Ishikawa (cell line): ENCODE results near the gene CHURC1.

Experiments used
- CEBPB ChIP-seq: IDR thresholded peaks from 2 replicates; pipeline ENCODE4 v1.6.1; 2012
- EP300 ChIP-seq: IDR thresholded peaks from 2 replicates; pipeline ENCODE4 v1.6.1; 2012; ENCODE audit warnings: borderline replicate concordance
- REST ChIP-seq: IDR thresholded peaks from 2 replicates; pipeline ENCODE4 v1.6.1; 2012; ENCODE audit warnings: low read depth, mild to moderate bottlenecking

GRCh38 chr14:64979336-64980074 lies 65.2 kb downstream of the CHURC1 start:
- TF ChIP-seq EP300 (no peak), CEBPB (no peak), REST (no peak)
